Smooth muscle cell (in vitro differentiated cells): ENCODE data around the gene DHRS13. TPM values are rescaled to one million over a fixed set of nuclear protein-coding genes. Genes with fewer than 3 reads are reported as not detected.

Experiments
- DNase-seq: peaks from one replicate; lab custom pipeline; 2025; ENCODE audit not compliant: unreplicated experiment; lab: John Stamatoyannopoulos, UW
- H2AFZ ChIP-seq: fragments of 200-600 bp; sonication (generic); 2 replicates; pipeline ENCODE4 v1.6.0; 2016; ENCODE audit warnings: antibody characterized with exemption, low read depth, mild to moderate bottlenecking
- H3F3A ChIP-seq: fragments of 200-600 bp; sonication (generic); 2 replicates; pipeline ENCODE4 v1.6.0; 2017; ENCODE audit warnings: antibody characterized with exemption, low read depth
- H3K27ac ChIP-seq: fragments of 200-600 bp; sonication (generic); 2 replicates; pipeline ENCODE4 v1.5.1; 2016; ENCODE audit warnings: low read depth, mild to moderate bottlenecking
- H3K27me3 ChIP-seq: fragments of 200-600 bp; sonication (generic); 2 replicates; pipeline ENCODE4 v1.6.1; 2016; ENCODE audit warnings: low read depth, mild to moderate bottlenecking
- H3K36me3 ChIP-seq: fragments of 200-600 bp; sonication (generic); 2 replicates; pipeline ENCODE4 v1.5.1; 2016; ENCODE audit warnings: low read depth
- H3K4me1 ChIP-seq: fragments of 200-600 bp; sonication (generic); 2 replicates; pipeline ENCODE4 v1.5.1; 2016; ENCODE audit warnings: low read depth
- H3K4me2 ChIP-seq: fragments of 200-600 bp; sonication (generic); 2 replicates; pipeline ENCODE4 v1.6.0; 2016; ENCODE audit warnings: mild to moderate bottlenecking
- H3K4me3 ChIP-seq: fragments of 200-600 bp; sonication (generic); 2 replicates; pipeline ENCODE4 v1.5.1; 2016; ENCODE audit warnings: mild to moderate bottlenecking
- H3K79me2 ChIP-seq: fragments of 200-600 bp; sonication (generic); 2 replicates; pipeline ENCODE4 v1.6.0; 2016; ENCODE audit warnings: low read depth, mild to moderate bottlenecking
- H3K9ac ChIP-seq: fragments of 200-600 bp; sonication (generic); 2 replicates; pipeline ENCODE4 v1.6.0; 2016; ENCODE audit warnings: low read depth
- H3K9me3 ChIP-seq: fragments of 200-600 bp; sonication (generic); replicated peaks from 2 replicates; pipeline ENCODE4 v1.5.1; 2016; ENCODE audit warnings: low read depth
- H4K20me1 ChIP-seq: fragments of 200-600 bp; sonication (generic); 2 replicates; pipeline ENCODE4 v1.6.0; 2016; ENCODE audit warnings: low read depth
- CTCF ChIP-seq: fragments of 200-600 bp; sonication (generic); IDR thresholded peaks from 2 replicates; pipeline ENCODE4 v1.5.1; 2017; ENCODE audit warnings: borderline replicate concordance, mild to moderate bottlenecking, antibody characterized with exemption; ENCODE audit not compliant: insufficient read depth, poor library complexity, severe bottlenecking
- WGBS: methylation state at CpG from one replicate; pipeline ENCODE4 v1.1.7; 2016; ENCODE audit warnings: low lambda C conversion rate; 5-methylcytosine and 5-hydroxymethylcytosine counted together
- polyA plus RNA-seq: library from polyadenylated mRNA; unstranded; fragments of >200 nt; fragmentation: Nextera tagmentation; extraction: Ambion mirVana; gene quantifications from 2 replicates; pipeline ENCODE4 v1.2.1, GENCODE V29; 2016
- total RNA-seq: library from RNA; depleted of rRNA; stranded (reverse); fragments of >200 nt; gene quantifications from 2 replicates; pipeline ENCODE4 v1.2.3, GENCODE V29; 2014

DHRS13 gene
- total and polyA plus RNA-seq, 2 experiments from 2014 or later: 6.0 to 10.1 TPM

- no peaks in the 10 kb centered on the region for H3K27me3 ChIP-seq
- no peaks in the 10 kb centered on the region for H3K9me3 ChIP-seq
- no peak overlapping the region for H3K9ac ChIP-seq
- peaks cover 12% of the 10 kb centered on the region for H3K79me2 ChIP-seq
- no peak overlapping the region for H2AFZ ChIP-seq
- no peaks in the 10 kb centered on the region for H3K36me3 ChIP-seq
- H4K20me1 ChIP-seq: peaks cover 16% of the 10 kb centered on the region
- H3F3A ChIP-seq: peaks cover 29% of the 10 kb centered on the region
- H3K4me1 ChIP-seq: peaks cover 13% of the 10 kb centered on the region
- no peak for TF ChIP-seq CTCF
- DNase-seq: no peak
- H3K4me2 ChIP-seq: no peak overlapping the region
- 96% methylated on average over 5 of the region's 5 CpGs for WGBS
- H3K27ac ChIP-seq: no peak overlapping the region
- no peak overlapping the region for H3K4me3 ChIP-seq
These were observed 3.6 kb downstream of the DHRS13 start for GRCh38 chr17:28899212-28899815.

- H3K4me1 ChIP-seq: peaks cover 13% of the 10 kb centered on the region
- H3K27me3 ChIP-seq: no peaks in the 10 kb centered on the region
- TF ChIP-seq CTCF: no peak
- peaks cover 16% of the 10 kb centered on the region for H4K20me1 ChIP-seq
- no peak for DNase-seq
- no peak overlapping the region for H3K9ac ChIP-seq
- peaks cover 22% of the 10 kb centered on the region for H3F3A ChIP-seq
- no peaks in the 10 kb centered on the region for H3K36me3 ChIP-seq
- no peaks in the 10 kb centered on the region for H3K9me3 ChIP-seq
- no peak overlapping the region for H3K4me2 ChIP-seq
- H2AFZ ChIP-seq: no peak overlapping the region
- 86% methylated on average over 12 of the region's 12 CpGs for WGBS
- no peak overlapping the region for H3K4me3 ChIP-seq
- no peak overlapping the region for H3K27ac ChIP-seq
- peaks cover 19% of the 10 kb centered on the region for H3K79me2 ChIP-seq
These were observed 4.3 kb downstream of the DHRS13 start for GRCh38 chr17:28898527-28898955.

GRCh38 chr17:28897769-28898526, 4.9 kb downstream of the DHRS13 start:
- 43% methylated on average over 18 of the region's 23 CpGs for WGBS
- Histone ChIP-seq H2AFZ (peak overlapping the region; percentile 98), H3K36me3 (no peaks in the 10 kb centered on the region), H3K4me2 (peak overlapping the region; percentile 99), H4K20me1 (peaks cover 11% of the 10 kb centered on the region), H3K4me1 (peaks cover 13% of the 10 kb centered on the region), H3K4me3 (peak overlapping the region; percentile 94), H3K27me3 (no peaks in the 10 kb centered on the region), H3K9me3 (no peaks in the 10 kb centered on the region), H3K79me2 (peaks cover 19% of the 10 kb centered on the region), H3F3A (peaks cover 16% of the 10 kb centered on the region), H3K9ac (peak overlapping the region; percentile 28), H3K27ac (no peak overlapping the region)
- no peak for DNase-seq
- TF ChIP-seq CTCF: no peak
